ENCODE results near the gene SCRT2.

DNA sequence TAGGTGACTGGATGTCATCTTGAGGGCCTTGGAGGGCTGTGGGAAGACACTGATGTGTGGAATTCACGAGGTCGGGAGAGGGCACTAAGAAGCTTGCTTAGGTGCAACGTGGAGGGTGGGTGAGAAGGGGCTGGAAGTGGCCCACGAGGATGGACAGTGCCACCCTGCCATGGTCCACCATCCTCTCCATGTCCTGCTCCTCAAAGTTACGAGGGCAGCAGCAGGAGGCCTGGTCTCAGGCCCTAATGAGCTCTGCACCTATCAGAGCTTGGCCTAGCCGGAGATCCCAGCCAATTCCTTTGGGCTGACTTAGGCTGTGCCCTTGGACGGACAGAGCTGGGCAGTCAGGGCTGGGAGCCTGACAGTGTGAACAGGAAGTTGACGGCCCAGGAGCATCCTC lies 27.8 kb upstream of the SCRT2 start:
- no peak for TF ChIP-seq CTCF (IDR thresholded peaks at IDR 0.05; ENCODE audit: low read length)
- no peak for TF ChIP-seq EZH2 (IDR thresholded peaks at IDR 0.05; ENCODE audit: borderline replicate concordance, low read length)

Measured in OCI-LY1 (cell line).